Measurements from ENCODE around the gene APOO. TPM values are rescaled to one million over a fixed set of nuclear protein-coding genes. Genes with fewer than 3 reads are reported as not detected.

Gene APOO
- polyA plus RNA-seq, 6 donors from 2014 or later = 12.8 to 23.7 (median 17.8) TPM

DNA sequence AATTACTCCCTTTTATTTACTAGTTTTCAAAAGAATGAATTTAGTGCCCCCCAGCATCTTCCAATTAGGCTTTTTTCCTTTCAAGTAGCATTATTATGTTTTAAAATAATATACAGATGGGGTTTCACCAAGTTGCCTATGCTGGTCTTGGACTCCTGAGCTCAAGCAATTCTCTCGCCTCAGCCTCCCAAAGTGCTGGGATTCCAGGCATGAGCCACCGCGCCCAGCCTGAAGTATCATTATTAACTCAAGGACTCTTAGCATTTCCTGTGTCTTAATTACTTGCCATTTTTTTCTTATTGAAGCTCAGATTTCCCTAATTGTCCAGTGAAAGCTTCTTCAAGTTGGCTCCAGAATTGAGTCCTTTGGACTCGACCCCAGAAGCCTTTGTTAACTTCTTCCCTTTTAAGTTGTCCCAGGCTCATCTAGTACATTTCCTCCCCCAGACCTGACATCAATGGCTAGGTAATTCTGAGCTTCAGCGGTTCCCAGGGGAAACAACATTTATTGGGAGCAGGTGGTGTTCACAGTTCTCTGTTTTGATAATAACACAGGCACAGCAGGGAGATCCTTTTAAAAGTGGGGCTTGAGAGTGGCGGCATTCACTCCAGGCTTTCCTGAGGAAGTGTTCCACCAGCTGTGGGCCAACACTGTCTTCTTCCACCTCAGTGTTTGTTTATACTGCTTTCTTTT is 114.7 kb downstream of the APOO start:
- ATAC-seq (ENCODE audit: low read depth in 2 of 2) (no peak), DNase-seq (no peak)
- Mint-ChIP-seq H3K9me3 (no peaks in the 10 kb centered on the region), H3K4me1 (no peaks in the 10 kb centered on the region), H3K4me3 (no peak overlapping the region), H3K27me3 (no peaks in the 10 kb centered on the region), H3K36me3 (no peaks in the 10 kb centered on the region), H3K27ac (no peak overlapping the region)

DNA sequence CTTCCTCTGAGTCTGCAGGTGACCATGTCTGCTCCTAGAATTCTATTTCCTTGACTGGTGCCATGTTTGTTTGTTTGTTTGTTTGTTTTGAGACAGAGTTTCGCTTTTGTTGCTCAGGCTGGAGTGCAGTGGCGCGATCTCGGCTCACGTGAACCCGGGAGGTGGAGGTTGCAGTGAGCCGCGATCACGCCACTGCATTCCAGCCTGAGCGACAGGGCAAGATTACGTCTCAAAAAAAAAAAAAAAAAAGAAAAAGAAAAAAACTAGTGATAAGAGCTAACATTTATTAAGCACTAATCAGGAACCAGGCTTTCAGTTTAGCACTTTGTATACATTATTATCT is 117.6 kb downstream of the APOO start:
- Mint-ChIP-seq H3K27me3 (no peaks in the 10 kb centered on the region), H3K4me1 (peaks cover 0 to 10% (median 5%) of the 10 kb centered on the region in 3 donors), H3K27ac (no peak overlapping the region), H3K9me3 (no peaks in the 10 kb centered on the region), H3K4me3 (no peak overlapping the region), H3K36me3 (peaks cover 0 to 6% of the 10 kb centered on the region in 2 donors)
- no peak for DNase-seq
- no peak for ATAC-seq (ENCODE audit: low read depth in 2 of 2)

DNA sequence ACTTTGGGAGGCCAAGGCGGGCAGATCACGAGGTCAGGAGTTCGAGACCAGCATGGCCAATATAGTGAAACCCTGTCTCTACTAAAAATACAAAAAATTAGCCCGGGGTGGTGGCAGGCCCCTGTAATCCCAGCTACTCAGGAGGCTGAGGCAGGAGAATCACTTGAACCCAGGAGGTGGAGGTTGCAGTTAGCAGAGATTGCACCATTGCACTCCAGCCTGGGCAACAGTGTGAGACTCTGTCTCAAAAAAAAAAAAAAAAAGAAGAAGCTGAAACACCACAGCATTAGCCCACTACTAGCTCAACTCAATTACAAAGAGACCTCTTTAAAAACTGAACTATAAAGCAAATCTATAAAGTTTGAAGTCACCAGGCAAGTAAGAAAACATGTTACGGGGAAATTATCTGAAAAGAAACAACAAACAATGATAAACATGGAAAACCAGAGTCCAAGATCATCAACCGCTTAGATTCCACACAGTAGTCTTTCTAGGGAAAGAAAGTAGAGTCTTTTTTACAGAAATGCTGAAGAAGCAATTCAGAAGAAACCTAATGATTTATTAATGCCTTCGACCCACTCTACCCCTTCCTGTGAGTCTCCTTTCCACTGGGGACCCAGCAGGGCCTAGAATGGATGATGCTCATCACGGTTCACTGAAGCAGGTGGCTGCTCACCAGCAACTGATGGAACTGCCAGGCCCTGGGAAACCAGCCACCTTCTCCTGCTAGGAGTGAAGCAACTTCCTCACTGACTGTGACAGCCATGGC is 118.2 kb downstream of the APOO start:
- Mint-ChIP-seq H3K36me3 (peaks cover 2 to 11% of the 10 kb centered on the region in 2 donors), H3K4me3 (no peak overlapping the region), H3K27ac (no peak overlapping the region), H3K27me3 (no peaks in the 10 kb centered on the region), H3K4me1 (peaks cover 2 to 15% (median 9%) of the 10 kb centered on the region in 3 donors), H3K9me3 (no peaks in the 10 kb centered on the region)
- ATAC-seq (ENCODE audit: low read depth in 2 of 2) (no peak), DNase-seq (no peak)

DNA sequence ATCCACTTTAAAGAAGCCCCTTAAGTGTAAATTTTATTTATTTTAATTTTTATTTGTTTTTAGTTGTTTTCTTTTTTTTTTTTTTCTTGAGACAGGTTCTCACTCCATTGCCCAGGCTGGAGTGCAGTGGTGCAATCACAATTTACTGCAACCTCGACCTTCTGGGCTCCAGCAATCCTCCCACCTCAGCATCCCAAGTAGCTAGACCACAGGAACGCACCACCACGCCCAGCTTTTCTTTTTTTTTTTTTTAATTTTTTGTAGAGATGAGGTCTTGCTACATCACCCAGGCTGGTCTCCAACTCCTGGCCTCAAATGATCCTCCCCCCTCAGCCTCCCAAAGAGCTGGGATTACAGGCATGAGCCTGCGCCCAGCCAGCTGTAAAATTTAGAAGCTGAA is 118.8 kb downstream of the APOO start:
- Mint-ChIP-seq H3K4me3 (no peak overlapping the region), H3K9me3 (peaks cover 0 to 2% (median 0%) of the 10 kb centered on the region in 7 donors), H3K36me3 (peaks cover 8 to 17% of the 10 kb centered on the region in 2 donors), H3K4me1 (peaks cover 8 to 21% (median 15%) of the 10 kb centered on the region in 3 donors), H3K27ac (no peak overlapping the region), H3K27me3 (no peaks in the 10 kb centered on the region)
- DNase-seq = no peak
- no peak for ATAC-seq (ENCODE audit: low read depth in 2 of 2)

DNA sequence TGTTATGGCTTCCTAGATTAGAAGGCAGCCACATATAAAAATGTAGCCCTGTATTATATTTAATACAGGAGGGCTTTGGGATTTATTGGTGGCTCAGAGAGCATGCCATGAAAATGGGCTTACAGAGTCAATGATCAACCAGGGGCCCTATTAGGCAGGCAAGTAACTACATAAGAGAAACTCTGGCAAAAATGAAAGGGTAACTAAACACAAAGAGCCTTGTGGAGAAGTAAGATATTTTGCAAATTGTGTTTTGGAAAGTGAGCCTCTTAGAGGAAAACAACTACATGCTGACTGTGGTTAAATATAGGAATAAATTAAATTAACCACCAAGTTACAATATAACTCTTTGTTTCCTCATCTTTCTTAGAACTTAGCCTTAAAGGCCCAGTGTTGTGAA is 119.2 kb downstream of the APOO start:
- H3K4me3 Mint-ChIP-seq = no peak overlapping the region
- H3K36me3 Mint-ChIP-seq = peaks cover 12 to 22% of the 10 kb centered on the region in 2 donors
- no peak for ATAC-seq (ENCODE audit: low read depth in 2 of 2)
- no peak for DNase-seq
- H3K9me3 Mint-ChIP-seq = peaks cover 0 to 5% (median 0%) of the 10 kb centered on the region in 7 donors
- peaks cover 13 to 25% (median 18%) of the 10 kb centered on the region in 3 donors for H3K4me1 Mint-ChIP-seq
- no peaks in the 10 kb centered on the region for H3K27me3 Mint-ChIP-seq
- no peak overlapping the region for H3K27ac Mint-ChIP-seq

DNA sequence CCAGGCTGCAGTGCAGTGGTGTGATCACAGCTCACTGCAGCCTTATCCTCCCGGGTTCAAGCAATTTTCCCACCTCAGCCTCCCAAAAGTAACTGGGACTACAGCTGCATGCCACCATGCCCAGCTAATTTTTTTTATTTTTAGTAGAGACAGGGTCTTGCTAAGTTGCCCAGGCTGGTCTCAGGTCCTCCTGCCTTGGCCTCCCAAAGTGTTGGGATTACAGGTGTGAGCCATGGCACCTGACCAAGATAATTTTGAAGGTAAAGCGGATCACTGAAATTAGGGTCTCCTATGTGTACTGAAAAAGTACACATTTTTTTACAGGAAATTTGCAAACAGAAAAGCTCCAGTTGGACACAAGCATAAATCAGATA is 120.0 kb downstream of the APOO start:
- H3K4me1 Mint-ChIP-seq = peaks cover 15 to 26% (median 19%) of the 10 kb centered on the region in 3 donors
- peaks cover 12 to 22% of the 10 kb centered on the region in 2 donors for H3K36me3 Mint-ChIP-seq
- no peak for DNase-seq
- H3K4me3 Mint-ChIP-seq = no peak overlapping the region
- no peak for ATAC-seq (ENCODE audit: low read depth in 2 of 2)
- H3K27me3 Mint-ChIP-seq = no peaks in the 10 kb centered on the region
- no peak overlapping the region for H3K27ac Mint-ChIP-seq
- peaks cover 0 to 5% (median 0%) of the 10 kb centered on the region in 7 donors for H3K9me3 Mint-ChIP-seq

DNA sequence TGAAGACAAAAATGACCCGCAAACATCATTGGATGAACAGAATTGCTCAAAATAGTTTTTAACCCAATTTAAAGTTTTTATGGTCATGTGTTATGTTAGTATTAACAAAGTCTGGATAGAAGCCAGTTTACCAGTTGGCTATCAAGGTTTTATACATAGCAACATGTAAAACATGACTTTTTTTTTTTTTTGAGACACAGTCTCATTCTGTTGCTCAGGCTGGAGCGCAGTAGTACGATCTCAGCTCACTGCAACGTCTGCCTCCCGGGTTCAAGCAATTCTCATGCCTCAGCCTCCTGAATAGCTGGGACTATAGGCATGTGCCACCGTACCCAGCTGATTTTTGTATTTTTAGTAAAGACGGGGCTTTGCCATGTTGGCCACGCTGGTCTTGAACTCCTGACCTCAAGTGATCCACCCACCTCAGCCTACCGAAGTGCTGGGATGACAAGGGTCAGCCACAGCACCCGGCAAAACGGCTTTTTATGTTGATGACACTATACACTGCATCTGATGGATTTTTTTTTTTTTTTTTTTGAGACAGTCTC is 121.4 kb downstream of the APOO start:
- H3K9me3 Mint-ChIP-seq = peaks cover 0 to 5% (median 0%) of the 10 kb centered on the region in 7 donors
- DNase-seq (no peak), ATAC-seq (ENCODE audit: low read depth in 2 of 2) (no peak)
- peak overlapping the region in 2 of 6 donors; percentile 18 to 56 for H3K27ac Mint-ChIP-seq
- no peak overlapping the region for H3K4me3 Mint-ChIP-seq
- peaks cover 12 to 22% of the 10 kb centered on the region in 2 donors for H3K36me3 Mint-ChIP-seq
- H3K4me1 Mint-ChIP-seq = peaks cover 18 to 37% (median 22%) of the 10 kb centered on the region in 3 donors
- no peaks in the 10 kb centered on the region for H3K27me3 Mint-ChIP-seq

DNA sequence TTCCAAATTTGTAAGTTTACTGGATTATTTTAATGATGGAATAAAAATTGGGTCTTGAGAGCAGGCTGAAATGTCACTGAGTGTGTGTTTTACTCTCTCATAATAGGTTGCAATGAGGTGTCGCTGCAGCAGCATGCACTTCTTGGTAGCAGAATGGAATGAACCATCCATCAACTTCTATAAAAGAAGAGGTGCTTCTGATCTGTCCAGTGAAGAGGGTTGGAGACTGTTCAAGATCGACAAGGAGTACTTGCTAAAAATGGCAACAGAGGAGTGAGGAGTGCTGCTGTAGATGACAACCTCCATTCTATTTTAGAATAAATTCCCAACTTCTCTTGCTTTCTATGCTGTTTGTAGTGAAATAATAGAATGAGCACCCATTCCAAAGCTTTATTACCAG is 122.2 kb downstream of the APOO start:
- Mint-ChIP-seq H3K4me1 (peaks cover 18 to 44% (median 25%) of the 10 kb centered on the region in 3 donors), H3K36me3 (peaks cover 12 to 22% of the 10 kb centered on the region in 2 donors), H3K4me3 (peak overlapping the region in 4 of 8 donors; percentile 9 to 98 (median 94)), H3K27me3 (no peaks in the 10 kb centered on the region), H3K27ac (peak overlapping the region in 4 of 6 donors; percentile 47 to 99 (median 96)), H3K9me3 (peaks cover 0 to 5% (median 0%) of the 10 kb centered on the region in 7 donors)
- ATAC-seq (ENCODE audit: low read depth in 2 of 2) (no peak), DNase-seq (no peak)

DNA sequence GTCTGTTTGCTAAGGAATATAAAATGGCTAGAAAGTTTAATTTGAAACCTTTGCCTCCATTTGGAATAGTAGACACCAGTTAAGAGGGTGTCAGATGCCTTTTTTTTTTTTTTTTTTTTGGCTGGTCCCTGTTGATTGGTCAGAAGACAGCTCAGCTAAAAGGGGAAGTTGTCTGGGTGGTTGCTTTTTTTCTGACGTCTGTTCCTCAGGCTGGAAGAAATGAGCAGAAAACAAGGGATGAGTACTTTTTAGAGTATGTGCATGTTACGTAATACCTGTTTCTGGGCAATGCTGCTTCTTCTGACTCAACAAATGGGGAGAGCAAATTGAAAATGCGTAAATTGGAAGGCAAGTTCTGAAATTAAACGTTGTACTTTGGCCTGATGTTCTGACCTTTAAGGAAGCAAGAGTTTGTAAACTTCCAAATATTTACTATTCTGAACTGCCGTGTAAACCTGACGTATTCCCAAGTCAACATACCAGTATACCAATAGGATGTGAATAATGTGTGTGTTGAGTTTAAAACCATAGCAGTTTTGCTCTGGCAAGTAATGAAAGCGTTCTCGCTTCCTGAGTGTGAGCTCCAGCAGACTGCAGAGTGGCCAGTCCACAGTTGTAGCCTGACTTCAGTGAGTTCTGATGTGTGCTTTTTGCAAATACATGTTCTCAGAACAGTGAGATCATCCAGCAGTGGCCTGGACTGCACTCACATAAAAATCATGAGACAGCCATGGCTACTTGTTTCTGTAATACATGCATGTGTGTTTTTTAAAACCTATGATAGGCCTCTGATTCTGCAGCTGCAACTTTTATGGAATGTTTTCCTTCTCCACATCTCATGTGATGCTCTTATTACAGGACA is 123.0 kb downstream of the APOO start:
- peaks cover 18 to 44% (median 25%) of the 10 kb centered on the region in 3 donors for H3K4me1 Mint-ChIP-seq

DNA sequence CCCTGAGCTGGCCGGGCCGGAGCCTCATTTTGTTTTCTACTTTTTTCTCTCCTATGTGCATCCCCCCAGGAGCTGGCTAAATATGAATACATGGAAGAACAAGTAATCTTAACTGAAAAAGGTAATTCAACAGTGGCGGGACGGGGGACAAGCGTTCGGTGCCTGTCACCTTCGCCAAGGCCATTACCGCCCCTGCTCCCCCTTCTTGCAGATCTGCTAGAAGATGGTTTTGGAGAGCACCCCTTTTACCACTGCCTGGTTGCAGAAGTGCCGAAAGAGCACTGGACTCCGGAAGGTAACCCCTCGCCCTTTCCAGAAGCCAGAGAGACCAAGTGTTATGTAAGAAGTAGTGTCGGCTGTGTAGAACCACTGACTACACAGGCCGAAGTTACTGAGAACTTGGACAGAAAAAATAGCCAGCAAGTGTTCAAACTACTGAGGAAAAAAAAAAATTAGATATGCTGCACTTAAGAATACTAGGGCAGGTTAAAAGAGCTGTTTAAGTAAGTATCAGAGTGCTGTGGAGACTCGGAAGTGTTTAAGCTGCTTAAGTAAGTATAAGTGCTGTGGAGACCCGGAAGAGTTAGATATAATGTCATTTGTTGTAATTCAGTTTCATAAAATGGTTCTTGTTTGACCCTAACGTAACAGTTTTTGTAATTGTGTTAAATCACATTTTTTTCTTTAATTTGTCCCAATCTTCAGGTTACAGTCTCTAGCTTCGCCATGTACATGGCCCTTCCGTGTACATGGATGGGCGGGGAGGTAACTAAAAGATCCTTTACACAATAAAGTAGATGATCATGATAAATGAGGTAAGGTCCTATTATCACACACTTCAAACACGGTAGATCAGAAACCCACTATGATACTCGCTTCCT is 123.9 kb downstream of the APOO start:
- DNase-seq (peak; percentile 9), ATAC-seq (ENCODE audit: low read depth in 2 of 2) (no peak)
- H3K4me1 Mint-ChIP-seq = peaks cover 18 to 44% (median 25%) of the 10 kb centered on the region in 3 donors
- H3K27ac Mint-ChIP-seq = peak overlapping the region; percentile 94 to 99 (median 98)
- H3K9me3 Mint-ChIP-seq = peaks cover 0 to 5% (median 0%) of the 10 kb centered on the region in 7 donors
- H3K4me3 Mint-ChIP-seq = peak overlapping the region; percentile 86 to 98 (median 96)
- H3K27me3 Mint-ChIP-seq = no peaks in the 10 kb centered on the region
- peaks cover 12 to 22% of the 10 kb centered on the region in 2 donors for H3K36me3 Mint-ChIP-seq

More for the DNA sequence above, 123.0 kb downstream of the APOO start:
- DNase-seq (peak; percentile 51), ATAC-seq (ENCODE audit: low read depth in 2 of 2) (peak; percentile 10 to 22)
- peak overlapping the region; percentile 86 to 98 (median 96) for H3K4me3 Mint-ChIP-seq
- no peaks in the 10 kb centered on the region for H3K27me3 Mint-ChIP-seq
- peaks cover 0 to 5% (median 0%) of the 10 kb centered on the region in 7 donors for H3K9me3 Mint-ChIP-seq
- H3K27ac Mint-ChIP-seq = peak overlapping the region; percentile 94 to 99 (median 98)
- H3K36me3 Mint-ChIP-seq = peaks cover 12 to 22% of the 10 kb centered on the region in 2 donors
